HEK293 (cell line): ENCODE results near the gene PLSCR5.

ENCODE experiments used
- CTCF ChIP-seq: fragments of 450-650 bp; formaldehyde crosslinking; IDR thresholded peaks from 2 replicates; pipeline ENCODE4 v1.5.1; 2016; ENCODE audit warnings: missing biosample characterization, missing genetic modification characterization
- INSM2 ChIP-seq: fragments of 450-650 bp; formaldehyde crosslinking; IDR thresholded peaks from 2 replicates; pipeline ENCODE4 v1.5.1; 2016; ENCODE audit warnings: missing biosample characterization, missing genetic modification characterization
- REPIN1 ChIP-seq: fragments of 450-650 bp; formaldehyde crosslinking; IDR thresholded peaks from 2 replicates; pipeline ENCODE4 v1.5.1; 2017; ENCODE audit warnings: missing biosample characterization, missing genetic modification characterization, low read depth
- SALL2 ChIP-seq: fragments of 450-650 bp; formaldehyde crosslinking; IDR thresholded peaks from 2 replicates; pipeline ENCODE4 v1.5.0; 2017; ENCODE audit warnings: missing biosample characterization, mild to moderate bottlenecking, missing genetic modification characterization, borderline replicate concordance
- SP2 ChIP-seq: fragments of 450-650 bp; formaldehyde crosslinking; IDR thresholded peaks from 2 replicates; pipeline ENCODE4 v1.5.1; 2016; ENCODE audit warnings: missing biosample characterization, missing genetic modification characterization
- TRIM28 ChIP-seq: IDR thresholded peaks from 2 replicates; pipeline ENCODE4 v1.6.1; 2011; ENCODE audit warnings: low read length, control low read depth, borderline replicate concordance
- ZNF274 ChIP-seq, 2 experiments: fragments of 200-500 bp in 1 of 2; fragments of 450-650 bp in 1 of 2; sonication (Bioruptor generic) in 1 of 2; formaldehyde crosslinking in 1 of 2; IDR thresholded peaks; 2 replicates each; pipeline versions ENCODE4 v1.5.1 to v1.6.1; 2014 to 2016; ENCODE audit warnings: borderline replicate concordance in 1 of 2, inconsistent platforms in 1 of 2, low read length in 1 of 2, missing biosample characterization in 1 of 2, missing genetic modification characterization in 1 of 2
- ZNF394 ChIP-seq: fragments of 450-650 bp; formaldehyde crosslinking; IDR thresholded peaks from 2 replicates; pipeline ENCODE4 v1.5.1; 2016; ENCODE audit warnings: missing biosample characterization, missing genetic modification characterization, mild to moderate bottlenecking, moderate library complexity, borderline replicate concordance
- ZNF639 ChIP-seq: fragments of 450-650 bp; formaldehyde crosslinking; IDR thresholded peaks from 2 replicates; pipeline ENCODE4 v1.5.1; 2016; ENCODE audit warnings: missing biosample characterization, missing genetic modification characterization
- ZNF658 ChIP-seq: fragments of 450-650 bp; formaldehyde crosslinking; IDR thresholded peaks from 2 replicates; pipeline ENCODE4; 2016; ENCODE audit warnings: missing biosample characterization, missing genetic modification characterization
- ZNF768 ChIP-seq: fragments of 450-650 bp; formaldehyde crosslinking; IDR thresholded peaks from 2 replicates; pipeline ENCODE4 v1.5.1; 2018; ENCODE audit warnings: missing biosample characterization, mild to moderate bottlenecking, missing genetic modification characterization
- ZNF843 ChIP-seq: fragments of 450-650 bp; formaldehyde crosslinking; IDR thresholded peaks from 2 replicates; pipeline ENCODE4 v1.5.1; 2016; ENCODE audit warnings: missing biosample characterization, missing genetic modification characterization
- TF ChIP-seq, protein P1 (sequence below): fragments of 450-650 bp; formaldehyde crosslinking; IDR thresholded peaks from 2 replicates; pipeline ENCODE4 v1.5.1; 2016; ENCODE audit warnings: missing biosample characterization, missing genetic modification characterization
- TF ChIP-seq, protein P2 (sequence below): fragments of 450-650 bp; formaldehyde crosslinking; IDR thresholded peaks from 2 replicates; pipeline ENCODE4 v1.5.1; 2017; ENCODE audit warnings: missing biosample characterization, mild to moderate bottlenecking, missing genetic modification characterization, moderate library complexity

DNA sequence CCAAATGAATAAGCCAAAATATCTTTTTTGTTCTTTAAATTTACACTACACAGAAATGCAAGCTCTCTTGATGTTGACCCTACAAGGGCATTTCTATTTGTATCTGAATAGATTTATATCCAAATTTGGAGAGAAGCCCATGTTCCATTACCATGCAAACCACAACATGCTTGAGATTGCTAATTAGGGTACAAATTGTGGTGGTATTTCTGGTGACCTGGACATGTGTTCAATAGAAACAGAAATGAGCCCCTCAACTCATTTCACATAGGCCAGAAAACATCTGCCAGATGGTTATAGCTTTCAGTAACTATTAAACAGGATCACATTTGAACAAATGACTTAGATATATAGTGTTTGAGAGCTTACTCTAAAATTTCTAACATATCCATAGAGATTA lies 23.5 kb upstream of the PLSCR5 start:
- TF ChIP-seq ZNF639 (tag by site-specific recombination) (no peak), ZNF394 (tag by site-specific recombination) (no peak), ZNF274 (IDR thresholded peaks at IDR 0.05; ENCODE audit: low read length) (no peak), ZNF274 (tag by site-specific recombination; IDR thresholded peaks at IDR 0.05; ENCODE audit: borderline replicate concordance) (no peak), CTCF (tag by site-specific recombination) (no peak), SALL2 (tag by site-specific recombination) (no peak), ZNF843 (no peak), SP2 (no peak), TRIM28 (no peak), REPIN1 (no peak), ZNF768 (tag by site-specific recombination) (no peak), ZNF658 (tag by site-specific recombination) (no peak), INSM2 (tag by site-specific recombination) (no peak)
- TF ChIP-seq, protein P1, sequence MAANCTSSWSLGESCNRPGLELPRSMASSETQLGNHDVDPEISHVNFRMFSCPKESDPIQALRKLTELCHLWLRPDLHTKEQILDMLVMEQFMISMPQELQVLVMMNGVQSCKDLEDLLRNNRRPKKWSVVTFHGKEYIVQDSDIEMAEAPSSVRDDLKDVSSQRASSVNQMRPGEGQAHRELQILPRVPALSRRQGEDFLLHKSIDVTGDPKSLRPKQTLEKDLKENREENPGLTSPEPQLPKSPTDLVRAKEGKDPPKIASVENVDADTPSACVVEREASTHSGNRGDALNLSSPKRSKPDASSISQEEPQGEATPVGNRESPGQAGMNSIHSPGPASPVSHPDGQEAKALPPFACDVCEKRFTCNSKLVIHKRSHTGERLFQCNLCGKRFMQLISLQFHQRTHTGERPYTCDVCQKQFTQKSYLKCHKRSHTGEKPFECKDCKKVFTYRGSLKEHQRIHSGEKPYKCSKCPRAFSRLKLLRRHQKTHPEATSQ: no peak
- TF ChIP-seq, protein P2, sequence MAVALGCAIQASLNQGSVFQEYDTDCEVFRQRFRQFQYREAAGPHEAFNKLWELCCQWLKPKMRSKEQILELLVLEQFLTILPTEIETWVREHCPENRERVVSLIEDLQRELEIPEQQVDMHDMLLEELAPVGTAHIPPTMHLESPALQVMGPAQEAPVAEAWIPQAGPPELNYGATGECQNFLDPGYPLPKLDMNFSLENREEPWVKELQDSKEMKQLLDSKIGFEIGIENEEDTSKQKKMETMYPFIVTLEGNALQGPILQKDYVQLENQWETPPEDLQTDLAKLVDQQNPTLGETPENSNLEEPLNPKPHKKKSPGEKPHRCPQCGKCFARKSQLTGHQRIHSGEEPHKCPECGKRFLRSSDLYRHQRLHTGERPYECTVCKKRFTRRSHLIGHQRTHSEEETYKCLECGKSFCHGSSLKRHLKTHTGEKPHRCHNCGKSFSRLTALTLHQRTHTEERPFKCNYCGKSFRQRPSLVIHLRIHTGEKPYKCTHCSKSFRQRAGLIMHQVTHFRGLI (tag by site-specific recombination): no peak
